ENCODE measurements around the gene PRIMPOL.
"Not testable (repeated sequence)": the region's sequence is repeated elsewhere in the genome, so short reads cannot be mapped to it uniquely, and the experiment has no call there.

Gene PRIMPOL

DNA sequence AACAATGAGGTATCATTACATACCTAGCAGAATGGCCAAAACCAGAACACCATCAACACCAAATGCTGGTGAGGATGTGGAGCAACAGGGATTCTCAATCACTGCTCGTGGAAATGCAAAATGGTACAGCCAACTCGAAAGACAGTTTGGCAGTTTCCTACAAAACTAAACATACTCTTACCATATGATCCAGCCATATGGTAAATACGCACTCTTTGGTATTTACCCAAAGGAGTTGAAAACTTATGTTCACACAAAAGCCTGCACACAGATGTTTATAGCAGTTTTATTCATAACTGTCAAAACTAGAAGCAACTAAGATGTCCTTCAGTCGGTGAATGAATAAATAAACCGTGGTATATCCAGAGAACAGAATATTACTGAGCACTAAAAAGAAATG lies 8.1 kb upstream of the PRIMPOL start:
- no peak for DNase-seq

DNA sequence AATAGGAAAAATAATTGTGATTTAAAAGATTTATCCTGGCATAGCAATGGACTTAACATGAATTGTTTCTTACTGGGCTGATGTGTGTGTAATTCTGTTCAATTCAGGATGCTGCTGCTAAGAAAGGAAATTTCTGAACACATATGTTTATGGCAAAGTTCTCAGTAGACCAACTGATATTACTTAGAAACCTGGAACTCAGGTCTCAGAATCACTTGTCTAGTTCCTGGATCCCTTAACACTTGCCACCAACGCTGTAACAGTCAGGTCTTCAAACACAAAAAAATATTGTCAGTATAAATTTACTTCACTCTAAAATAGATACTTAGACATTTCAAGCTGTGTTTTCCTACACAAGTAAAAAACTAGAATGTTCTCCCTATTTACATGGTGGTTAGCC lies 5.8 kb upstream of the PRIMPOL start:
- DNase-seq: no peak

DNA sequence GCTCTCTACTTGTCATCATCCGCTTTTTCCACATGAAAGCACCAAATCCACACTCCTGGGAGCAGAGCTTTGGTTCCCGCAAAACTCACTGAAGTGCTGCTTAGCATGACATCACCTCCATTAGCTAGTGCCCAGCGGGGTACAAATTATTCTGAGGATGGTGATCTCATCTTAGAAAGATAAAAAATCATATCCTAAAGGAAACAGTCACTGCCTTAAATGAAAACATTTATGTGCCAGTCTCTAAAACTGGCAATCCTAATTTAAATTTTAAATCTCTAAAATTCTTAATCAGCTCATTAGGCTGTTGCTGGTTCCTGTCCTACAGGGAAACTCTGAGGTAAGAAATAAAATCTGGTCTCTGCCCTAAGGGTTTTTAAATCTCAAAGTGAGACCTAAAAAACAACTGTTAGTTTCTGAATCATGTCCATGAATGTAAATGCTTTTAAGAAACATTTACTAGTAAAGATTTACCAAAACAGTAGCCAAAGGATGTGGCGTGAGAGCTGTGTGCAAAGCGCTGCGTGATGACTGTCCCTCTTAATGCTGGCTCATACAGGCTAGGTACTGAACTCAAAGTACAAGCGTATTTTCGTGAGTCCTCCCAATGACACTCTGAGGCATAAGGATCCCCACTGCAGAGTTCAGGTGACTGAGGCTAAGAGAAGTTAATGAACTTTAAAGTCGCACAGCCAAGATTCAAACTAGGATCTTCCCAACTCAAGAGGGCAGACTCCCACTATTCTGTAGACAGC lies 4.8 kb upstream of the PRIMPOL start:
- DNase-seq: no peak

DNA sequence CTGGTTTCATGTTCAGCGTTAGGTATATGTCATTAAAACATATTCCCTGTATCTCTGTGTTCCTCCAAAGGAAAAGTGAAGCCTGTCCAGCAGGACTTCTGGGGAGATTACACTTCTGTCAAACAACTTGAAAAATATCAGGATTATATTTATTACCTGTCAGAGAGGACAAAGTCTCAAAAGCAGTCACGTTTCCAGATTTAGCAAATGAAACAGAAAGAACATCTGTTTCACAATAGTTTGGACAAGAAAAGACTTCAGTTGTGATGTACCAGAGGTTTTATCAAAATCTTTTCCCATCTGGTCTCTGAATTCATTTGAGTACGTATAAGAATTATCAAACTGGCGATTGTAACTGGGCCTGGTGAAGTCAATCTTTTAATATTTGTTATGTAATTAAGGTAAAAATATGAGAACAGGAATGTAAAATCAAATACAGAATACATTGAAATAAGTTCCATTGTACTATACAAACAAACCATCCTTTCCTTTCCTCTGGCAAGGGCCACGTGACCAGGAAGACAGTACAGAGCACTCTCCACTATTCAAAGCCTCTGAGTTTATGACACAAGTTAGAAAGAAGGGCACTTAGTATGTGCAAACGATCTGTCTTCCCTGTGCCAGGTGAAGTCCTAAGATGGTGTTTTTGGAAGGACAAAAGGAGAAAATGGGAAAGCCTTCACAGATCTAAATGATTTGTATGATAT lies 3.5 kb upstream of the PRIMPOL start:
- DNase-seq: peak; percentile 8

DNA sequence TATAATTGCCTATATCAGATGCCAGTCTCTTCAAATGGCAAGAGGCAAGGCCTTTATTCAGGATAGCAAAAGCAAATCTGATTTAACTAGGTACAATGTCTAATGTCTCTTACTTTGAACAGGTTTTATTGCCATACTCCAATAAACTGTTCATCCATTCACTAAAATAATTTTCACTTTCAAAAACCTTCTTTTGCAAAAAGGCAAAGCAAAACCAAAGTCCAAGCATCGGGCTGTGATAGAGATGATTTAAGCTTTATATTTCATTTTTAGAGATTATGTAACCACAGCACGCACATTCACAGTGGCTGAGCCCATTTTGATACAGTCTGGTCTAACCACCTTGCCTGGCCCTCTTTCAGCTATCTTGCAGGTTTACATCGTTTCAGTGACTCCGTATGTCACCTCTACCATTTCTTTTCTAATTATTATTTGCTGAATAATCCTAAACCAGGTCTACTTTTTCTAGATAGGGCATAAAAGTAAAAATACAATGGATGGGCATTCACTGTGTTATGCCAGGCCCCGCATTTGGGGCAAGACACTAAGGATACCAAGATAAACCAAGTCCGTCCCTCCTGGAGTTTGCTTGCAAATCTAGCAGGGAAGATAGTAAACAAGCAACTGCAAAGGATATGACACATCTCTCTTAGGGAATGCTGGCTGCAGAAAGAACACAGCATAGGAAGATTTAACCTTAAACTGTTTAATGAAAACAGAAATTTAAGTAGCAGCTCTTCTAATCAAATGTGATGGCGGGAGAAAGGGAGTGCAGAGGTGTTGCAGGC lies 2.1 kb upstream of the PRIMPOL start:
- peak; percentile 3 for DNase-seq

DNA sequence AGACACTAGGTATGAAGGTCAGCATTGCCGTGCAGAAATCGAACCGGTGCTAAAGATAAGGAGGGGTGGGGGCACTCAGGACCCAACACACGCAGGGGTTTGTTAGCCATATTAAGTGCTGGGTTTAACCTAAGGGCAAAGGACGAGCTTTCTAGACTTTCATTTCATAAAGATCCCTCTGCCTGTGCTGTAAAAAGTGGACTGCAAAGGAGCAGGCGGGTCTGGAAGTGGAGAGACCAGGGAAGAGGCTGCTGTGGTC lies 1.6 kb upstream of the PRIMPOL start:
- DNase-seq: no peak

DNA sequence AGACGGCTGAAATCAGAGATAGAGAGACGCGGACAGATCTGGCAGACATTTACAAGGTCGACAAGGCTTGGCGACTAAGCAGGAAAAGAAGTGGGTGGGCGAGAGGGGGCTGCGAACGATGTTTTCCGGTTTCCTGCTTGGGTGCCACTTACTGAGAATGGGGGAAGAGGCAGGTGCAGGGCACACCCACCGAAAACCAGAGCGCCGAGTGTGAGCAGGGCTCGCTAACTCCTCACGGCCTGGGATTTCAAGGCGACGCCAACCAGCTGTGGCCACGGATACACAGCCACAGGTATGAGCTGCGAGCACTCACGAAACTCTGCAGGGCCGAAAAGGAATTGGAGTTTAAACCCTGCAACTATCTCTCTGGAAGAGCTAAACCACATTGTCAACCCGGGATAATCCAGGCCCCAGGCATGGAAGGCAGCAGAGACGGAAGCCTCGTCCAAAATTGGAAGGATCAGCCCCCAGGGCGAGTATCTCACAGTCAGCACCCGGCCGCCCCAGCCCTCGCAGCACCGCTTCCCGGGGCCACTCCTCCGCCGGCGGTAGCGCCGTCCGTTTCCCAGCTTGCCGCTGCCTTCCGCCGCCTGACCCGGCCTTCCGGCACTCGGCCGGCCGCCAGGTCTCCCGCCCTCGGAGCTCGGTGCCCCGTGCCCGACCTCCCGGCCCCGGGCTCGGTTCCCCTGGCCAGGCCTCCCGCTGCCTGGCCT lies 1.1 kb upstream of the PRIMPOL start:
- peak; percentile 16 for DNase-seq

DNA sequence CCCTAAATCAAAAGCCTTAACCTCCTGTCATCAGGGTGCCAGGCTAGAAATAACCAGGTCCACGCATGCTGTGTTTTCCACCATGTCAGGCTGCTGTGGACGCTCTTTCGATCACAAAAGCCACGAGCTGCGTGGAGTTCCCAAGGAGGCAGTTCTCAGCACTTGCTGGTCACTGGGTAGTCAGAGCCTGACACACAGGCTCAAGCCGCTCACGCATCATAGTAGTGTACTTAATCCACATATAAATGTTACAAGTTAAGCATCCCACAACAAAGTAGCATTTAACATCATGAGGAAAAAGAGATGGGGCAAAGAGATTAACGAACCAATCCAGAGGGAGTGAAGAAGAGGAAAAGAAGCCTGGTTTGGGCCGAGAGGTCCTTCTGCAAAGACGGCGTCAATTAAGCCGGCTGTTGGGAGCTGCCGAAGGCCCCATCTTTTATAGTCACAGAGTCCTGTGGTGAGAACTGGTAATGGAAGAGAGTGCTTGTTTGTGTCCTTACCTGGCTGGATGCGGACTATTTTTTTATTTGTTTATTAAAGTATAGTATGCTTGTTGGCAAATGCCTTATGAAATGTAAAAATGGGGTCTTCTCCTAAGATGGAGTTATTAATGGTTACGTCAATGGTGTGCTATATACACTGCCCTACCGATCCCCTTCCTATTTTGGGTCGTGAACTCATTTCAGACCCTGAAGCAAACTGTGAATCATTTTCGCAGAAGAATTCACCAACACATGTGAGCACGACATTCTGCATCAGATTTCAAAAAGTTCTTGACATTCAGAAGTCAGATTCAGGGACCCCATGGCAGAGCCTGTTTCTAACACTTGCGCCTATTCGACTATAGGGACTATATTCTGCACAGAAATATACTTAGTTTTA lies 675 bp downstream of the PRIMPOL start:
- no peak for DNase-seq

DNA sequence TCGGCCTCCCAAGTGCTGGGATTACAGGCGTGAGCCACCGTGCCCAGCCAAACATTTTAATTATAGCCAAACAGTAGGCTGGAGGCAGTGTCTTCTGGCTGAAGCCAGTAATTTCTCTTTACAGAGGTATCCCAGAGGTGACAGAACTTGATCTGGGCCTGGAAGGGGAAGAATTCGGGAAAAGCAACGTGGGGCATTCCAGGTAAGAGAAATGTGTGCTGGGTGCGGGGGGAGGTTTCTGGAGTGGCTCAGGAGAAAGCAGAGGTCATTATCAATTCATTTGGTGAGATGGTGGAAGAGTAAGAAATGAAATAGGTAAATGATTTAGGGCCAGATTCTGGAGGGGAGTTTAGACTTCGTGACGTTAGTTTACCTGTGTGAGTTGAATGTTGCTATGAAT lies 2.4 kb downstream of the PRIMPOL start:
- DNase-seq: no peak

DNA sequence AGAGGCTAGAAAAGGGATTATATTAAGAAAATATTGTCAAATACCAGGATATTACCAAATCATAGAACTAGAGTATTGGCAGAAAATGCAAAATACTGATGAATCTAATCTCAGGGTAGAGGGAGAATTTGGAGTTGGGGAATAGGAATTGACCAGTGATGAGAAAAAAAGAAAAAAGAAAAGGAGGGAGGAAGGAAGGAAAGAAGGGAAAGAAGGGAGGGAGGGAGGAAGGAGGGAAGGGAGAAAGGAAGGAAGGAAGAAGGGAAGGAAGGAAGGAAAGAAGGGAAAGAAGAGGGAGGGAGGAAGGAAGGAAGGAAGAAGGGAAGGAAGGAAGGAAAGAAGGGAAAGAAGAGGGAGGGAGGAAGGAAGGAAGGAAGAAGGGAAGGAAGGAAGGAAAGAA lies 3.1 kb downstream of the PRIMPOL start:
- DNase-seq: not testable (repeated sequence)

DNA sequence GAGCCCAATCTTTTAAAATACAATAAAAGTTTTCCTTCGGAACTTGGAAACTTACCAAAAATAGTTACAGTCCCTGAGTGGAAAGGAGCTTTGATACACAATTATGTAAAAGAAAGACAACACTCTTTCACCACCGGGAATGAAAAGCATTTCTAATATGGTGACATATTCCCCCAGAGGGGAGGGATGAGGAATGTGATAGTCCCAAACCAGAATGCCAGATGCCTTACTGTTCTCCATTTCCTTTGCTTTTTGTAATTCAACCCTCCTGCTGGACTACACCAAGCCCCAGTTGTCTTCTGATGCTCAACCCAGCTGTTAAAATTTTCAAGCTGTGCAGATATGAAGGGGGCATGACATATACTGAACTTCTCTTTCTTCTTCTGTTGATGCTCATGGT lies 4.1 kb downstream of the PRIMPOL start:
- DNase-seq: no peak

DNA sequence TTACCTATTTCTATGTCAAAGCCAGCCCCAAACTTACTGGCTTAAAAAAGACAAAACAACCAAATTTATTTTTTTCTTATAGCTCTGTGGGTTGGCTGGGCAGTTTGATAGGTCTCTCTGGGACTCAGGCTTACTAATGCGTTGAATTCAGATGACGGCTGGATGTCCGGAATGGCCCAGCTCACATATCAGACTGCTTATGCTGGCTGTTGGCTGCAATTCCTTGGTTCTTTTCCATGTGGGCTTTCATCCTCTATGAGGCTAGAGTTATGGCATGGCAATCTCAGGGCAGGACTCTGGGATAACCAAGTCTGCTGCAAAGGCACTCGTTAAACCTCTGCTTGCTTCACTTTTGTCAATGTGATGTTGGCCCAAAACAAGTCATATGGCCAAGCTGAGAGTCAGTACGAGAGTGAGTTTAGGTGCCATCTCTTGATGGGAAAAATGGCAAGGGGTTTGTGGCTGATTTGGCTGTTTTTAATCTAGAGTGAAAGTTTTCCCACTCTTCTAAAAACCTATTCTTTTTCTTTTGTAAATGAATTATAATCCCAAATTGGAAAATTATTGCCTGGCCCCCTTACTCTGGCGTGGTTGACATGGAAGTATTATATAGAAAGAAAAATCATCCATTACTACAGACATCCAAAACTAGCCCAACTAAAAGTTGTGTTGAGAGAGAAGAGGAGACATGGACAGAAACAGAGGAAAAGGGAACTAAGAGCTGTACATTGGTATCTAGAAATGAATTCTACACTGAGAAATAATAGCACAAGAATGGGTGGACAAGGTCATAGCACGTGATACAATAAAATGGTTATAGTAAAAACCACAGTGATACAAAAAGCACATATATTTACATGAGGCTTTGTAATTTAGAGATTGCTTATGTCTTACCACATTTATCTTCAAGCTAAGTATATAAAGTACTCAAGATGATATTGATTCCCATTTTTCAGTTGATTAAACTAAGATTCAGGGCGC lies 6.6 kb downstream of the PRIMPOL start:
- DNase-seq: no peak

DNA sequence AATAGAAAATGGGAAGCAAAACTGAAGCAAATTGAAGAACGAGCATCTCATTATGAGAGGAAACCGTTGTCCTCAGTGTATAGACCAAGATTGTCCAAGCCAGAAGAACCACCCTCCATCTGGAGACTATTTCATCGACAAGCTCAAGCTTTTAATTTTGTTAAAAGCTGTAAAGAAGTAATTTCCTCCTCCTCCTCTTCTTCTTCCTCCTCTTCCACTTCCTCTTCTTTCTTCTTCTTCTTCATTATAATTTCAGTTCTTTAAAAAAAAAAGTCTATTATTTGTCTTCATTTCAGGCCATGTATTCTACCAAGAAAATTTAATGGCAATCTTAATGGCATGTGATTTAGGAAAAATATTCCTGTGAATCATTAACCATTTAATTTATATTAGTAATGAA lies 7.6 kb downstream of the PRIMPOL start:
- no peak for DNase-seq

DNA sequence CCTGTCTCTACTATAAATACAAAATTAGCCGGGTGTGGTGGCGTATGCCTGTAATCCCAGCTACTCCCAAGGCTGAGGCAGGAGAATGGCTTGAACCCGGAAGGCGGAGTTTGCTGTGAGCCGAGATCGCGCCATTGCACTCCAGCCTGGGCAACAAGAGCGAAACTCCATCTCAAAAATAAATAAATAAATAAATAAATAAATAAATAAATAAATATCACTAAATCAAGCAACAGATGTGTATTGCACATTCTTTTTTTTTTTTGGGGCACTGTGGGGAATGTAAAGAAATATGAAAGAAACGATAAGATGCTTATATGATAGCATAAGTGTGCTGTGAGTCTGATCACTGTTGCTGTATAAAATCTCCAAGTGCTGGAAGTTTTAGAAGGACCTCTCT lies 8.3 kb downstream of the PRIMPOL start:
- not testable (repeated sequence) for DNase-seq

DNA sequence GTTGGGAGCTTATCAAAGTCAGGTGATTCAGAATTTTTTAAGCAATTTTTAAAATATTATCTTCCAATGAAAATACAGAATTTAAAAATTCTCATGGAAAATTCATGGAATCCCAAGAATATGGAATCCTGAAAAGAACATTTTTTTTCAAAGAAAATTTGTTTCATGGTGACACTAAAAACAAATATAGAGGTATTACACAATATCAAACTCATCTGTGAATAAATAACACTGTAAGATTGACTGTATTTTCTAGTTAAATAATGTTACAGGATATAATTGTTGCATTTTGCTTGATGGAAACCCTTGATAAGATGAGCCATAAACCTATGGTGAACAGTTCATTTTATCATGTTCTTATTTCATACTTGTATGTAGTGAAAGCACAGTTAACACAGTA lies 11.4 kb downstream of the PRIMPOL start:
- DNase-seq: no peak

DNA sequence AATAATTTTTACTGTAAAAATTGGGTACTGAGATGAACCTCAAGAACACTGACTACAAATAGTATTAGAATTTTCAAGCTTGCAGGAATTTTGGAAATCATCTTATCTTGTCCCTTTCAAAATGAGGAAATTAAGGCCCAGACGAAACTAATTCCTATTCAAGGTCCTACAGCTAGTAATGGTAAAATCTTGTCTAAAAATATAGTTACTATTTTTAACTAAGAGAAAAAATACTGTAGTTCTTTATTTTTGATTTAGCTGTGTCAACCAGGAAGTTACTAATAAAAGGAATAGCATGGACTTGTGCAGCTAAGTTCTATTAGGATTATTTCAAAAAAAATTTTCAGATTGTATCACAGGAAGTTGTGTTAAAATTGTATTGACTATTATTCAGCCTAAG lies 12.7 kb downstream of the PRIMPOL start:
- DNase-seq: no peak

DNA sequence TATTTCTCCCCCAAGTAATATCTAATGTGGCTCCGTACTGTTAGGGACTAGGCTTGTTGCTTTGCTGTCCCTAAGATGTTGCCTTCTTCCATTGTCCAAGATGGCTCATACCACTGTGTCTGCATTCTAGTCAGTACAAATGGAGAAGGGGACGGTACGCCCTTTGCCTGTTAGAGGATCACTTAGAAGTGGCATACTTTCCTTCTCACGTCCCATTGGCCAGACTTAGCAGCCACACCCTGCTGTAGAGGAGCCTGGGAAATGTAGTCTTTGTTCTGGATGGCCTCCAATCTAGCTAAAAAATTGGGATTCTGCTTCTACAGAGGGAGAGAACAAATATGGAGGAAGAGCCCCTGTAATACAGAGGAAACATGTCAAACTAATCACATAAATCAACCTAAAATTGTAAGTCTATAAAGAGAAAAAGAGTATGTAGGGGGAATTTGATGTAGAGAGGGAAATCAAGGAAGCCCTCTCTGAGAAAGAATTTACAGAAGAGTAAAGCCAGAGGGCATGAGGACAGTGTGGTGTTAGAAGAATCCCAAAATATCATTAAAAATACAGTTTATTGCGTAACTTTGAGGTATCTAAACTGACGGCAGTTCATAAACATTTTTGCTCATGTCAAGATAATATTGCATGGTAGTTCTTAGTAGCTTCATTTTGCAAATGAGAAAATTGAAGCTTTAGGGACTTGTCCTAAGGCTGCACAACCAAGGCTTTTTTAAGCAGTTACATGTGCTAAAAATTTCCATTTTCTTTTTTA lies 15.1 kb downstream of the PRIMPOL start:
- no peak for DNase-seq

DNA sequence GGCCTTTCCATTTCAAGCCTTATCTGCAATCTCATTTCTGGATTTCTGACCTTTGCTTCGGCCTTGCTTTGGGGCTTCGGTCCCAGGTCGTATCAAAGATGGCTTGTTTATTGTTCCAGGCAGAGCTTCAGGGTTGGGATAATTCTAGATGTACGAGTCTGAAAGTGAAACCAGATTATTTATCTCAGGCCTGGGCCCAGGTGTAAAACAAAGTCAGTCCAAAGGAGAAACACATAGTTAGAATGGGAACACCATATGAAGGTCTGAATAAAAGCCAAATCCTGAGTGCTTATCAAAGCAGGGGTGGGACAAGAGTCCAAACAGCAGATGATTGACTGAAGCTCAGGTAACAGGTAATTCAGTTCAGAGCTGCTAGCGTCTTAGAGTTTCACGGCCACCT lies 17.1 kb downstream of the PRIMPOL start:
- DNase-seq: no peak

DNA sequence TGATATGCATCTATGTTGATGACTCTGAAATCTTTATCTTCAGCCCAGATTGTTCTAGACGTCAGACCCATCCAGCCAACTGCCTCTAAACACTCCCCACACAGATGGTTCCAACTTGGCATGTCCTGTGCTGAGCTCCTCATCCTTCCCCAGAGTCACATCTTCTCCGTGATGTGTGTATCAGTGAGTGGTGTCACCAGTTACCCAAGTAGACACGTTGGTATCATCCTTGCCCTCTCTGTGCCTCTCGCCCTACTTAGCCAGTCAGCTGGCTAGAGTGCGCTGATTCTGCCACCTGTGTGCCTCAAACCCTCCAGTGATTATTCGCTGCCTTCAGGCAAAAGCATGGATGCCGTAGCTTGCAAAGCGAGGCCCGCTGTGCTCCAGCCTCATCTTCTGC lies 18.6 kb downstream of the PRIMPOL start:
- DNase-seq: no peak

DNA sequence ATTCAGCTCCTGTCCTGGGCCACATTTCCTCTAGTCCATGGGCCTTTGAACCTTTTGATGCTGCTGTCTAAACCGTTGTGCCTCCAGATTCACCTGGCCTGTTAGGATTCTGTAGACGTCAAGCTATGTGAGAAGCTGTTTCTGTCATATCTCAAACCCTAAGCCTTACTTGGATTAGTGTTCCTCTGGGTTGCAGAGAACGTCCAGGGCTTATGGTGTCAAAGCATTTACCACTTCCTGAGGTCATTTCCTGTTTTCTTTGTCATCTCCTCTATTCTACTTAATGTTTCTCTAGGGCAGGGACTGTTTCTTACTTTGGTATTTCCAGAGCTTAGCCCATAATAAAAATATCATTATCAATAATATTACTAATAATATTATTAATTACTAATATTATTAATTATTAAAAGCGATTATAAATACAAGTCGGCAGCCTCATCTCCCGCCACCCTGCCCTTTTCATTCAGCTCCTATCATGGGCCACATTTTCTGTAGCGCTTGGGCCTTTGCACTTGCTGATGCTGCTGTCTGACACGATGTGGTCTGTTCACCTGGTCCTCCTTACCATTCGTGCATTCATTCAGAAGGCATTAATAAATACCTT lies 19.1 kb downstream of the PRIMPOL start:
- DNase-seq: no peak
